Neuron (in vitro differentiated cells): ENCODE measurements around the gene THSD7B.

Experiments
- H2AFZ ChIP-seq: one replicate; pipeline ENCODE4 v1.6.1; 2013; ENCODE audit warnings: low read depth, mild to moderate bottlenecking, inconsistent platforms, low read length, moderate library complexity
- H3K27me3 ChIP-seq: one replicate; pipeline ENCODE4 v1.6.1; 2013; ENCODE audit warnings: low read length; ENCODE audit not compliant: insufficient read depth
- H3K36me3 ChIP-seq: one replicate; pipeline ENCODE4 v1.6.1; 2013; ENCODE audit warnings: low read length; ENCODE audit not compliant: insufficient read depth
- H3K4me1 ChIP-seq: one replicate; pipeline ENCODE4 v1.6.1; 2013; ENCODE audit warnings: low read length; ENCODE audit not compliant: insufficient read depth
- H3K4me3 ChIP-seq: 2 replicates; pipeline ENCODE4 v1.5.1; 2013; ENCODE audit warnings: mild to moderate bottlenecking, low read length, moderate library complexity
- H3K9me3 ChIP-seq: one replicate; pipeline ENCODE4 v1.6.1; 2013; ENCODE audit warnings: low read length

The THSD7B gene

DNA sequence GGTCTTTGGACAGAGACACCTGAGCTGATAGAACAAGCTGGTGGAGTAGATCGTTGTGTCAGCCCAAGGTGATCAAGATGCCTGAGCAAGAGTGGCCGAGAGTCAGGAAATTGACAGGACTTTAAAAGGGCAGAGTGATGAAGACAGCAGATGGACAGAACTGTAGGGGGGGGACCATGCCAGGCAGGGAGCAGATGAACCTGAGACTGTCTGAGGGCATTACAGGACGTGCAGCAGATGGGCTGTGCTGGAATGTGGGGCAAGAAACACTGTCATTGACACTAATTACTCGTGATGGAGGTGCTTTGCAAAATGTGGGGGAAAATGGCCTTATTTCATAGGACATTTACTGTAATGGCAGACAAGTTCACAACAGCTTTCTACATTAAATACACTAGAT, 225.0 kb downstream of the THSD7B start:
- Histone ChIP-seq H3K27me3 (no peaks in the 10 kb centered on the region), H3K4me1 (no peaks in the 10 kb centered on the region), H2AFZ (no peak overlapping the region), H3K9me3 (no peaks in the 10 kb centered on the region), H3K36me3 (no peaks in the 10 kb centered on the region), H3K4me3 (no peak overlapping the region)

DNA sequence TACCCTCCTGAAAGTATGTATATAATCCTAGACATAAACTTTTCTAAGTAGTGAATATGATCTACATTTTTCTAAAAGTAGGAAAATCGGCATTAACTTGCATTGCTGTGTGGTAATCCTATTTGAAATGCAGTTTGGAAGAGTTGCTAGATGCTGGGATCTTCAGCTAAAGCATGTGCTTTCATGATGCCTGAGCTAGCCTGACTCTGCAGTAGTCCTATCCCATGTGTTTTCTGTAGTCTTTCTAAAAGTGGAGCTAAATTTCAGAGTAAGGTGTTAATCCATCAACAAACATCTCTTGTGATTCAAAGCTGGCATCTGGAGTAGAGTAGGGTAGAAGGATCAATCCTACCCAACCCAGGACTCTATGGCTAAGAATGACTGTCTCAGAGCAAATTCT, 229.4 kb downstream of the THSD7B start:
- Histone ChIP-seq H3K4me1 (no peaks in the 10 kb centered on the region), H3K27me3 (no peaks in the 10 kb centered on the region), H3K4me3 (no peak overlapping the region), H3K36me3 (no peaks in the 10 kb centered on the region), H3K9me3 (no peaks in the 10 kb centered on the region), H2AFZ (no peak overlapping the region)

DNA sequence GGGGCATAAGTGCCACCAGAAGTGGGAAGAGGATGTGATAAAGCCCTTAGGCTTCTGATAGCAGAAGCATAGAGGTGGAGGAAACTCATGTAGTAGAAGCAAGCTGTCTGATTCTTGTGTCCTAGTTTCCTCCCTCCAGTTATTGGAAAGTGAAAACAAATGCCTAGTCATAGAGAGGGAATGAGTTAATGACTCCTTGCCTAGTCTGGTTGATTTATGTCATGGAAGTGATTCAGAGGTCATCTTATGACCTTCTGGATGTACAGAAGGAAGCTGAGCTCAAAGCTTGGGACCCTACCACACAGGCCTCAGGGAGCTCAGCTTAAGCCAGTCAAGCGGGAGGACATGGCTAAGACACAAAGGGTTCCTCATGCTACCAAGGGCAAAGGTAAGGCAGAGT, 232.2 kb downstream of the THSD7B start:
- H3K9me3 ChIP-seq, result no peaks in the 10 kb centered on the region
- H3K36me3 ChIP-seq, result no peaks in the 10 kb centered on the region
- no peaks in the 10 kb centered on the region for H3K4me1 ChIP-seq
- H2AFZ ChIP-seq, result no peak overlapping the region
- H3K4me3 ChIP-seq, result no peak overlapping the region
- H3K27me3 ChIP-seq, result no peaks in the 10 kb centered on the region

GRCh38 chr2:137000811-137001210, 235.5 kb downstream of the THSD7B start:
- no peak overlapping the region for H2AFZ ChIP-seq
- no peaks in the 10 kb centered on the region for H3K27me3 ChIP-seq
- H3K9me3 ChIP-seq, result no peaks in the 10 kb centered on the region
- H3K36me3 ChIP-seq, result no peaks in the 10 kb centered on the region
- H3K4me3 ChIP-seq, result no peak overlapping the region
- no peaks in the 10 kb centered on the region for H3K4me1 ChIP-seq

DNA sequence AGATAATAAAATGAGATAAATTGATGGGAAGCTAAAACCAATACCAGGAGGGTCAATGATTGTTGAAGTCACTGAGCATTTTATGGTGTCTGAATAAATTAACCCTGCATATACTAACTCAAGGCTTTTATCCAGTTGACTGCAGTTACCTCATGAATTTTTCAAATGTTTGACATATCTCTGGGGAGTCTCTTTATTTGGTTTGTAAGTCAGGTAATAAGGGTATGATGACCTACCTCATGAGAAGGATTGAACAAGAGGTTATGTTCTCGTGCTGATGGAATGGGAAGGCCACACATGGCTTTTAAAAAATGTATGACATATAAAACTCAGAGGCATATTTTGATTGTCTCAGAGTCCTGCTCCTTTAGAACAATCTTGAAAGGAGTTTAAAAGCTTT, 237.6 kb downstream of the THSD7B start:
- Histone ChIP-seq H3K27me3 (no peaks in the 10 kb centered on the region), H3K9me3 (no peaks in the 10 kb centered on the region), H3K4me1 (no peaks in the 10 kb centered on the region), H3K4me3 (no peak overlapping the region), H3K36me3 (no peaks in the 10 kb centered on the region), H2AFZ (no peak overlapping the region)

DNA sequence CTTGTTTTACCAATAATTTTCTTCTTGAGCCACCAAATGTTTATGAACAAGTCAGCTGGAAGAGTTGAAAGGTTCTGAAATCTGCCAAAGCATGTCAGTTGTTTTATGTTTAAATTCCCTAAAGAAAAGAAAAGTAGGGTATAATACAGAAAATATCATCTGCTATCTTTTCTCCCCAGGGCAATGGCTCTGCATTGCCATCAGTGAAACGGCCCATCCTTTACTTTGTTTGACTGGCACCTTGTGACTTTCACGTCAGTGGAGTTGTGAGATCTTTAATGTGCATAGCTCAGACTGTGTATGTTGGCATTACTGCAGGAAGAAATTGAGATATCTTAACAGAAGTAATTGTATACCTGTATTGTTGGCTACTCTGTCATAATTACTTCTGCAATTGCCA, 239.9 kb downstream of the THSD7B start:
- no peaks in the 10 kb centered on the region for H3K36me3 ChIP-seq
- H2AFZ ChIP-seq, result no peak overlapping the region
- no peaks in the 10 kb centered on the region for H3K27me3 ChIP-seq
- no peaks in the 10 kb centered on the region for H3K9me3 ChIP-seq
- H3K4me1 ChIP-seq, result no peaks in the 10 kb centered on the region
- no peak overlapping the region for H3K4me3 ChIP-seq

GRCh38 chr2:137007938-137008337, 242.6 kb downstream of the THSD7B start:
- Histone ChIP-seq H3K4me3 (no peak overlapping the region), H3K27me3 (no peaks in the 10 kb centered on the region), H2AFZ (no peak overlapping the region), H3K36me3 (no peaks in the 10 kb centered on the region), H3K9me3 (no peaks in the 10 kb centered on the region), H3K4me1 (no peaks in the 10 kb centered on the region)

DNA sequence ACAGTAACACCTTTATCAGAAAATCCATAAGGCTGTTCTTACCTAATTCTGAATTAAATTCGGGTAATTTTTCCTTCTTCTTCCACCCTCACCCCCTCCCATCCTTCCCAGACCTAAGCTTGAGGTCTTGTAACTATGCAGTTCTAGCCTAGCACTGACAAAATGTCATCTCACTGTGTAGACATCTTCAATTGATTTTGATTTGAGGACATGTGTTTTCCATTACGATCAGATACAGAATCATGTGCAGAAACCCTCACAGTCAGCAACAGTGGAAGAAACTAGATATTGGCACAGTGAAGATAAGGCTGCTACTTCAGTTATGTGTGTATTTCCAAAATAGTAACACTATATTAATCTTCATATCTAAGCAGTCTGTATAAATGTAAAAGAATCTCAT, 244.6 kb downstream of the THSD7B start:
- no peak overlapping the region for H3K4me3 ChIP-seq
- H2AFZ ChIP-seq, result no peak overlapping the region
- H3K4me1 ChIP-seq, result no peaks in the 10 kb centered on the region
- no peaks in the 10 kb centered on the region for H3K27me3 ChIP-seq
- no peaks in the 10 kb centered on the region for H3K9me3 ChIP-seq
- no peaks in the 10 kb centered on the region for H3K36me3 ChIP-seq

GRCh38 chr2:137020452-137021196, 255.3 kb downstream of the THSD7B start:
- no peaks in the 10 kb centered on the region for H3K27me3 ChIP-seq
- no peak overlapping the region for H3K4me3 ChIP-seq
- H2AFZ ChIP-seq, result no peak overlapping the region
- no peaks in the 10 kb centered on the region for H3K4me1 ChIP-seq
- H3K36me3 ChIP-seq, result no peaks in the 10 kb centered on the region
- no peaks in the 10 kb centered on the region for H3K9me3 ChIP-seq

DNA sequence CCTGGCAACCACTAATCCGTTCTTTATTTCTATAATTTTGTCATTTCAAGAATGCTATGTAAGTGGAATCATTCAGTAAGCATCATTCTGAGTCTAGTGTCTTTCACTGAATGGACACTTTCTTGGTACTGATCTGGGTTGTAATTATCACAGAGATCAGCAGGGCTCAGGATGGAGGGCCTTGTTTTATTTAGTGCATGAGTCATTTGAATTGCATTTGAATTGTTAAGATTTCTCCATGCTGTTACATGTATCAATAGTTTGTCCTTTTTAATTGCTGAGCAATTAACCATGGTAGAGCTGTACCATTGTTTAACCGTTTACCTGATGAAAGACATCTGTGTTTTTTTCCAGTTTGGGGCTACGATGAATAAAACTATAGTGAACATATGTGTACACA, 256.4 kb downstream of the THSD7B start:
- Histone ChIP-seq H3K9me3 (no peaks in the 10 kb centered on the region), H2AFZ (no peak overlapping the region), H3K4me1 (no peaks in the 10 kb centered on the region), H3K36me3 (no peaks in the 10 kb centered on the region), H3K27me3 (no peaks in the 10 kb centered on the region), H3K4me3 (no peak overlapping the region)

DNA sequence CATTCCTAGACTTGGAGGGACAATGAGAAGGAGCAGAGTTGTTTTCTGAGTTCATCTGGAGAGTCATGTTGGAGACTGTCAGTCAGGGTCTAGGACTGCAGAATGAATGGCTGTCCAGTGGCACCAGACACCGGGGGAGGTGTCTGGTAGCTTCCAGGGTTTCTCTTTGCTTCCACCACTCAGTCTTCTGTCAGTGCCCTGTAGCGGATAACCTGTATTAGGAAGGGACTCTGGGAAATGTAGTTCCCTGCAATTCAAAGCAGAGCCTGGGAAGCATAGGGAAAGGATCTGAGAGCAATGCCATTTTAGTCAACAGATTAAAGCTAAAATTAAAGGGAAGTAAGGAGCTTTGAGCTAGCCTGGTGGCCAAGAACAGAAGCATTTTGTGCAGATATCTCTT, 257.9 kb downstream of the THSD7B start:
- H2AFZ ChIP-seq, result no peak overlapping the region
- no peaks in the 10 kb centered on the region for H3K4me1 ChIP-seq
- H3K36me3 ChIP-seq, result no peaks in the 10 kb centered on the region
- H3K4me3 ChIP-seq, result no peak overlapping the region
- H3K27me3 ChIP-seq, result no peaks in the 10 kb centered on the region
- H3K9me3 ChIP-seq, result no peaks in the 10 kb centered on the region

- no peaks in the 10 kb centered on the region for H3K36me3 ChIP-seq
- H3K4me3 ChIP-seq, result no peak overlapping the region
- H3K9me3 ChIP-seq, result no peaks in the 10 kb centered on the region
- no peaks in the 10 kb centered on the region for H3K4me1 ChIP-seq
- no peaks in the 10 kb centered on the region for H3K27me3 ChIP-seq
- no peak overlapping the region for H2AFZ ChIP-seq
Measured at GRCh38 chr2:137031731-137032130, 266.4 kb downstream of the THSD7B start.

DNA sequence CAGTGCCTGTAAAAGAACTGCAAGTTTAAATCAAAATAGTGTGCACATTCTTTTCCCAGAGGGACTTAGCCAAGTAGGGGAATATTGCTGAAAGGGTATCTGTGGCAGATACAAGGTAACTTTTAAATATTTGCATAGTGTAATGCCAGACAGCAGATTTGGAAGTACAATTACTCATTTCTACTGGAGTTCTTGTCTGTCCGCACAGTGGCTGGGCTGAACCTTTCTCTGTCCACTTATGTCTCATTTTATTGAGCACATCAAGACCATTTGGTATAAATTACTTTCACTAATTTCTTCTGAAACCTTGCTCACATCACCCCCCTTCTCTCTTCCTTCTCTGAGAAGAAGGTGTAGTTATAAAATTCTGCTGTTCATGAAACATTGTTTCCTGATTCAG, 271.3 kb downstream of the THSD7B start:
- H3K4me3 ChIP-seq, result no peak overlapping the region
- H2AFZ ChIP-seq, result no peak overlapping the region
- no peaks in the 10 kb centered on the region for H3K36me3 ChIP-seq
- no peaks in the 10 kb centered on the region for H3K9me3 ChIP-seq
- H3K27me3 ChIP-seq, result no peaks in the 10 kb centered on the region
- no peaks in the 10 kb centered on the region for H3K4me1 ChIP-seq

GRCh38 chr2:137039482-137040152, 274.3 kb downstream of the THSD7B start:
- H3K4me3 ChIP-seq, result no peak overlapping the region
- no peaks in the 10 kb centered on the region for H3K4me1 ChIP-seq
- no peaks in the 10 kb centered on the region for H3K9me3 ChIP-seq
- no peaks in the 10 kb centered on the region for H3K27me3 ChIP-seq
- H3K36me3 ChIP-seq, result no peaks in the 10 kb centered on the region
- H2AFZ ChIP-seq, result no peak overlapping the region
